DND-41 (cell line): ENCODE results near the gene TSPAN1.

Experiments
- CTCF ChIP-seq: IDR thresholded peaks from 2 replicates; pipeline ENCODE4 v1.5.1; 2012; ENCODE audit warnings: borderline replicate concordance, low read length, moderate library complexity, mild to moderate bottlenecking; ENCODE audit not compliant: poor library complexity, severe bottlenecking; ENCODE audit errors: extremely low read depth
- EZH2 ChIP-seq: IDR thresholded peaks from 3 replicates; pipeline ENCODE4 v1.6.1; 2012; ENCODE audit warnings: borderline replicate concordance, low read depth, mild to moderate bottlenecking, moderate library complexity, low read length, inconsistent platforms; ENCODE audit not compliant: severe bottlenecking

DNA sequence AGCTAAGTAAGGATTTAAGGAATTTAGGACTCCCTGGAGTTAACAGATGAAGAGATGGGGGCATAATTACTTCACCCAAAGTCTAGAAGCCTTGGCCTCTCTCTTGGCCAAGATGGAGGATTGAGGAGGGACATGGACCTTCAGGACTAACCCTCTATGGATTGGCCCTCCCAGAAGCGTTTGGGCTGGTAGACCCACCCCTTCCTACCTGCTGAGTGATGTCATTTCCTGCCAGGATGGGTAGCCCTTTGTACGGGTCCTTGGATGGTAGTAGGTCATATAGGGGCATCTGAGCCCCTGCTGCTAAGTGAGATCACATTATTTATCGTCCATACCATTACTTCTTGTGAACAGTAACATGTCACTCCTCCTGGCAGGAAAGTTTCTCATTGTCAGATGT lies 45.9 kb downstream of the TSPAN1 start:
- TF ChIP-seq CTCF (no peak), EZH2 (no peak)
